GM21786 (cell line): ENCODE measurements around the gene EIF4E2.

Experiments used
- ATAC-seq: cut with Tn5 transposase; IDR thresholded peaks from one replicate; pipeline ENCODE4 v1.9.1; 2021; ENCODE audit not compliant: unreplicated experiment

The EIF4E2 gene

GRCh38 chr2:232537079-232537478 is 13.4 kb upstream of the EIF4E2 start:
- ATAC-seq = no peak

- no peak for ATAC-seq
Observed at GRCh38 chr2:232537499-232537898, 13.0 kb upstream of the EIF4E2 start.

- ATAC-seq = no peak
Observed at GRCh38 chr2:232538671-232539070, 11.8 kb upstream of the EIF4E2 start.

- ATAC-seq = no peak
Observed at GRCh38 chr2:232539298-232540231, 10.9 kb upstream of the EIF4E2 start, which contains the start of gene CHRNG. TSS of gene CHRNG (plus strand) at chr2:232539692. CDS start at chr2:232539748, 56 bp downstream.

- ATAC-seq = no peak
Observed at GRCh38 chr2:232540441-232541041, 9.9 kb upstream of the EIF4E2 start.

- no peak for ATAC-seq
Observed at GRCh38 chr2:232541195-232541960, 9.1 kb upstream of the EIF4E2 start.

- no peak for ATAC-seq
Observed at GRCh38 chr2:232541961-232542714, 8.4 kb upstream of the EIF4E2 start.

- no peak for ATAC-seq
Observed at GRCh38 chr2:232542715-232543467, 7.6 kb upstream of the EIF4E2 start.

GRCh38 chr2:232543491-232543890 is 7.0 kb upstream of the EIF4E2 start:
- no peak for ATAC-seq

GRCh38 chr2:232543928-232544631 is 6.4 kb upstream of the EIF4E2 start:
- ATAC-seq = no peak

GRCh38 chr2:232544674-232545073 is 5.8 kb upstream of the EIF4E2 start:
- no peak for ATAC-seq

- no peak for ATAC-seq
Observed at GRCh38 chr2:232545511-232546375, 4.7 kb upstream of the EIF4E2 start.

GRCh38 chr2:232547991-232548390 is 2.5 kb upstream of the EIF4E2 start:
- no peak for ATAC-seq

- ATAC-seq = no peak
Observed at GRCh38 chr2:232549655-232550353, 685 bp upstream of the EIF4E2 start.

- ATAC-seq = no peak
Observed at GRCh38 chr2:232551250-232551638, 755 bp downstream of the EIF4E2 start.

- no peak for ATAC-seq
Observed at GRCh38 chr2:232551776-232552175, 1.3 kb downstream of the EIF4E2 start.

GRCh38 chr2:232556426-232556825 is 5.9 kb downstream of the EIF4E2 start:
- ATAC-seq = no peak
